NCI-H1694 treated with DMSO at 0.1 percent for 48 hours (cell line): ENCODE measurements around the gene EVI2B.
"Not testable (repeated sequence)": the region's sequence is repeated elsewhere in the genome, so short reads cannot be mapped to it uniquely, and the experiment has no call there.

Source experiments
- DNase-seq: peaks from one replicate; lab custom pipeline; 2025; lab: John Stamatoyannopoulos, UW

Gene EVI2B, protein sequence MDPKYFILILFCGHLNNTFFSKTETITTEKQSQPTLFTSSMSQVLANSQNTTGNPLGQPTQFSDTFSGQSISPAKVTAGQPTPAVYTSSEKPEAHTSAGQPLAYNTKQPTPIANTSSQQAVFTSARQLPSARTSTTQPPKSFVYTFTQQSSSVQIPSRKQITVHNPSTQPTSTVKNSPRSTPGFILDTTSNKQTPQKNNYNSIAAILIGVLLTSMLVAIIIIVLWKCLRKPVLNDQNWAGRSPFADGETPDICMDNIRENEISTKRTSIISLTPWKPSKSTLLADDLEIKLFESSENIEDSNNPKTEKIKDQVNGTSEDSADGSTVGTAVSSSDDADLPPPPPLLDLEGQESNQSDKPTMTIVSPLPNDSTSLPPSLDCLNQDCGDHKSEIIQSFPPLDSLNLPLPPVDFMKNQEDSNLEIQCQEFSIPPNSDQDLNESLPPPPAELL

DNA sequence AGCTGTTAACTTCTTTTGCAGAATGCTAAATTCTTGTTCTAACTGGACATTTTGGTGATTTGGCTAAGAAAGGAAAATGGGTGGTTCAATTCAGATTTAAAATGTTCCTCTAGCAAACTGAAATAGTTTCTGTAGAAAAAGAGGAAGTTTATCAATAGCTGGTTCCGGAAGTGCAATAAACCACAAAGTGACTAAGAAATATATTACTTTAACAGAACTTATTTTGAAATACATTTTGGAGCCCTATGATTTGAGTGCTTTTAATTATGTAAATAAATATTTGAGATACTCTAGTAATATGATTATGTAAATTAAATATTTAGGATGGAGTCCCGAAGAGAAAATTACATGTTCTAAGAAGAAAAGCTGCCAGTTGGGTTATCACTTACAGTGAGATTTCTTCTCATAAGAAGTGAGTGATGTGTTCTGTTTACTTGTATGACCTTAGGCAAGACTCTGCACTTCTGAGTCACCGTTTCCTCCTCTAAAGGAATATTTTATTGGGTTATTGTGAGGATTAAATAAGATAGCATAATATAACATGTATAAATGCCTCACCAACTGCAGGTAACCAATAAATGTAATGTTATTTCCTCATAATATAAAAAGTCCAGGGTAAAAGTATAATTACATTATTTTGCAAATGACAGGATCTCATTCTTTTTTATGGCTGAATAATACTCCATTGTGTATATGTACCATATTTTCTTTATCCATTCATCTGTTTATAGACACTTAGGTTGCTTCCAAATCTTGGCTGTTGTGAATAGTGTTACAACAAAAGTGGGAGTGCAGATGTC is at the start of gene EVI2B:
TSS of gene EVI2B (minus strand) at position 73 of the 800 bp plus-strand sequence. CDS start 8,445 bp downstream, outside the sequence.
- DNase-seq, result no peak

DNA sequence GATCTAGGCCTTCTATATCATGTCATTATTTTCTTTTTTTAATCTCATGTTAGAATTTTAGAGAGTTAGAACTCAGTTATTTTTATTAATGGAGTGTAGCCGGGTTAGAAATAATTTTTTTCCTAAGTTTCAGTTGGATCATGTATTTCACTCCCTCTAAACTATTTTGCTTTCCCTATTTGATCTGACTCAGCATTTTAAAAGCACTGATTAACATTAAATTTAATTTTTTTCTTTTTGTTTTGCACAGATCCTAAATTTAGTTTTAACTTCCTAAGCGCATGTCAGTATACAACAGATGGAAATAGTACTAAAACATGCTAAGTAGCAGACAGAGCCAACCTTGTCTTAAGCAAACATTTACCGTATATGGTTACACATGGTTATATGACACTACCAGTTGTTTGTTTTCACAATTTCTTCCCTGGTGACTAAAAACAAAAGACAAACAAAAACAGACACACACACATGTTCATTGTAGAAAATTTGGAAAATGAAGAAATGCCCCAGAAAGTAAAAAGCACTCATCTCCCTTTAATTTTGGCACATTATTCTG is 44.1 kb upstream of the EVI2B start:
- peak; percentile 11 for DNase-seq

DNA sequence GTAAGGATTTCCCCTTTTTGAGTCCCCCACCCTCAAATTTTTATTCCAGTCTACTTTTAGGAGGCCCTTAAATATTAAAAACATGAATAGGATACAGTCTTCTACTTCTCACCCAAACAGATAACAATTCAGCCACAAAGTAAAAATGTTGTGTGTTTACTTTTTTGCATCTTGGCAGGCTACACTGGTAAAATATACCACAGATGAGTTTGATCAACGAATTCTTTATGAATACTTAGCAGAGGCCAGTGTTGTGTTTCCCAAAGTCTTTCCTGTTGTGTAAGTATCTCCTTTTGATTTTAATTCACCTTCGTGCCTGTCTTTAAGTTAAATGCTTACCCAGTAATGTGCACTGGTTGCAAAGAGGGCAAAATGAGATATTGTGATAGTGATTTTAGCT is 43.2 kb upstream of the EVI2B start:
- DNase-seq, result no peak

DNA sequence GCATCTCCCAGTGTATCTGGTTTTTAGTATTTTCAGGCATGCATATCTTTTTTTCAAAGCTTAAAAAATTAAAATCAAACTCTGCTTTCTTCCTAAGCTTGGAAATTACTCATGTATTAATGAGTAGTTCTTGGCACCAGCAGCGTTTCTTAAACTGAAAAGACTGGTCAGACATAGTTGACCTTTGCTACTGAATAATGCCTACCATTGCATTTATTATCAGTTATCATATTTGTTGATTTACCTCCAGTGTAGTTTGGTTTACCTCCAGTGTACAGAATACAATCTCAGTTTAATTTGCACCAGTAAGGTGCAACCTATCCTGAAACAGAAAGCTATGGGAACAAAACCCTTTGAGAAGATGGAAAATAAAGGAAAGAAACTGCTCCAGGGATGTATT is 42.1 kb upstream of the EVI2B start:
- DNase-seq, result no peak

DNA sequence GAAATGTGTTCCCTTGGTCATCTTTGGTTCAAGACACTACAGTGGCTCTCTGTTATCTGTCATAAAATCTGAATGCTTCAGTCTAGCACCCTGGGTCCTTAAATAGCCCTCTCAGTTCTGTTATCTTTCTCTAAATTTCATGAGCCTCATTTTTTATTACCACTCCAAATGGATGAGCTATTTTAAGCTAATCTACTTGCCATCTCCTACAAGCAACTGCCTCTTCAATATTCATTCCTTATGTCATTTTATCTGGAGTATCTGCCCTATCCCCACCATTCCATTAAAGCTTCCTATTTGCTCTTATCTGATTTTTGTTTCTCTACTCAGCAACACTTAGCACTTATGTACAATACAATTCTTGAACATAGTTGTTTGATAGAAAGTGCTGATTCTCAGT is 35.6 kb upstream of the EVI2B start:
- DNase-seq, result no peak

DNA sequence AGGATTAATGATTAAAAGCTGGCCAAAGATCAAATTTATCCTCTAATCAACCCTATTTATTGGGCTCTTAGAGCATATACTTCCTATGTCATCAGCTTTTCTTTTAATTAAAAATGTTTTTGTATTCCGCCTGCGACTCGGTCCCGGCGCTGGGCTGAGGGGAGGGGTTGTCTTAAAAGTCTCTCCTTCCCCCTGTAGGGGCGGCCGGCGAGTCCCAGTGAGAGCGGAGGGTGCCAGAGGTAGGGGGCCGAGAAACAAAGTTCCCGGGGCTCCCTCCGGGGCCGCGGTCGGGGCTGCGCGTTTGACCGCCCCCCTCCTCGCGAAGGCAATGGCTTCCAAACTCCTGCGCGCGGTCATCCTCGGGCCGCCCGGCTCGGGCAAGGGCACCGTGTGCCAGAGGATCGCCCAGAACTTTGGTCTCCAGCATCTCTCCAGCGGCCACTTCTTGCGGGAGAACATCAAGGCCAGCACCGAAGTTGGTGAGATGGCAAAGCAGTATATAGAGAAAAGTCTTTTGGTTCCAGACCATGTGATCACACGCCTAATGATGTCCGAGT is 31.4 kb upstream of the EVI2B start:
- DNase-seq, result not testable (repeated sequence)

DNA sequence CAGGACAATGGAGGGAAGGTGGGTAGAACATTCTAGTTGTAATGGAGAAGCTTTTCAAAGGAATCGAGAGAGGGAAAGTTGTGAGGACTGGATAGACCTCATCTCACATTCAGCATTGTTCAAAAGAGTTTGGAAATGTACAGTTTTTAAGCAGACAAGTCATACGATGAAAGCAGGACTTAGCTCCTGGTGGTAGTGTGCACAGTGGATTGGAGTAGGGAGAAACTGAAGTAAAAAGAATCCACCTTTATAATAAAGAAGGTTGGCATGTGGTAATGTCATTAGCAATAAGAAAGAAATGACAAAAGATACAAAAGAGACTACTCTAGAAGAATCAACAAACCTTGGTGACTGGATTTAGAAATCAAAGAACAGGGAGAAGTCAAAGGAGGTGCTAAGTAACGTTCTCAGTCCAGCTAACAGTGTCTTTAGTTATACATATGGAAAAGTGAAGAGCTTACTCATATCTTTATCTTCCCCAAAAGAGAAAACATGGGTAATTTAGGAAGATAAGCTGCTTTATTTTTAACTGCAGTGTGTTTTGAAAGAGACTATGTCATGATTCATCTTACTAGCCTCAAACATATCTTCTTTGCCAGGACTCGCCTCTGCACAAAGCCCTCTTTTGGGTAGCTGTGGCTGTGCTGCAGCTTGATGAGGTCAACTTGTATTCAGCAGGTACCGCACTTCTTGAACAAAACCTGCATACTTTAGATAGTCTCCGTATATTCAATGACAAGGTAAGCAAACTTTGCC is 26.2 kb upstream of the EVI2B start:
- DNase-seq, result no peak

DNA sequence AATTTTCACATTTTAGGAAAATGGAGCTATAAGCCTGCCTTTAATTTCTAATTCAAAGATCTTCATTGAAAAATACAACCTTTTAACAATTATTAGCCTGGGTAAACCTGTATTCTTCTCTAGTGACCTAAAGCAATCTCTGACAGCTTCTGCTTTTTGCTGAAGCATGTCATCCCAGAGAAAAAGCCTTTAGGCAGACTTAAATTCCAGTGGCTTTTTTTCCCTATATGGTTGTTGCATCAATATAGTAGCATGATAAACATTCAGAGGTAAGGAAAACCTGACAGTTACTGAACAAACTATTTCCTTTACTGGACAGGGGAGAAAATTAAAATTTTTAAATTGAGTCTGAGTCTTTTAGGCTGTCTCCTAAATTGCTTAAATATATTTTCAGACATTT is 15.4 kb upstream of the EVI2B start:
- no peak for DNase-seq

DNA sequence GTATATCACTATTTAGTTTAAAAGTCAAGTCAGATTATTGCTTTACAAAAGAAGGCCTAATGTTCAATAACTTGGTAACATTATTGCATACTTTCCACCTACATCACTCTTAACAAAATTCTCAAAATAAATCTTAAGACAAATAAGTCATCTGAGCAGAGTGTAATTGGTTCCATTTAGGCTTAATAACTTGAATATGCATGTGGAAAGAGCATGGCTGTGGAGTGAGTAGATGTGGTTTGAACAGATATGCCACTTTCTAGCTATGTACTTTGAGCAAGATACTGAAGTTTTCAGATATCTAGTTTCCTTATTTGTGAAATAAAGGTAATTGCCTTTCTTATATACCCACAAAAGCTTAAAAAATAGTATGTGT is 14.3 kb upstream of the EVI2B start:
- DNase-seq, result no peak

DNA sequence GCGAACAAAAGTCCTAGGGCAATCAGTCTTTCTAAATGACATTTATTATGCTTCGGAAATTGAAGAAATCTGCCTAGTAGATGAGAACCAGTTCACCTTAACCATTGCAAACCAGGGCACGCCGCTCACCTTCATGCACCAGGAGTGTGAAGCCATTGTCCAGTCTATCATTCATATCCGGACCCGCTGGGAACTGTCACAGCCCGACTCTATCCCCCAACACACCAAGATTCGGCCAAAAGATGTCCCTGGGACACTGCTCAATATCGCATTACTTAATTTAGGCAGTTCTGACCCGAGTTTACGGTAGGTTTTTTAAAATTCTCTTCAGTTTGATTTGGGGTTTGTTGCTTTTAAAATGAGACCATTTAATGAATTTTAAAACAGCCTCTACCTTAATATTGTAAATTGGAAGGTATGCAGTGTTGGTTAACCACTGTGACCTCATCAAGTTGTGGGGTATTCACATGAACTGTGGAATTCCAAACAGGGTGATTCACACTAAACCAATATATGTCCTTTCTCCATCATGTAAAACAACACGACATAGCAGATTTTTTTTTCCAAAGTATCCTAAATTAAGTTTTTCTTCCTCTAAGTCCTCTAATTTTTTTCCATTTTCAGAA is 13.8 kb upstream of the EVI2B start:
- no peak for DNase-seq

DNA sequence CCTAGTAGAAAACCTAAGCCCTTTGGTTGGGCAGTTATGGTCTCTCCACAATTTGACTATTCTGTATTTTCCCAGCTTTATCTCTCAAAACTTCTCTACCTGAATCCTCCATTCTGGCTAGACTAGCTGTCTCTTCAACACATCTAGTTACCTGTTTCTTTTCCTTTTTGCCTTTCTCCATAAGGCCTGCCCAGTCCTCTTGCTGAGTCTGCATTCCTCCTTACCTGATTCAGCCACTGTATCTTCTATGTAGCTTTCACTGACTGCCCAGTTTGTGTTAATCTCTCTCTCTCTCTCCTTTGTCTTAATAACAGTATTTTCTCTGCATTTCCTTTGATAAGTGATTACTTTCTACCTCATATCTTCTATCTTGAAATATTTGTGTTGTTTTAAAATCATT is 9.7 kb upstream of the EVI2B start:
- DNase-seq, result no peak

DNA sequence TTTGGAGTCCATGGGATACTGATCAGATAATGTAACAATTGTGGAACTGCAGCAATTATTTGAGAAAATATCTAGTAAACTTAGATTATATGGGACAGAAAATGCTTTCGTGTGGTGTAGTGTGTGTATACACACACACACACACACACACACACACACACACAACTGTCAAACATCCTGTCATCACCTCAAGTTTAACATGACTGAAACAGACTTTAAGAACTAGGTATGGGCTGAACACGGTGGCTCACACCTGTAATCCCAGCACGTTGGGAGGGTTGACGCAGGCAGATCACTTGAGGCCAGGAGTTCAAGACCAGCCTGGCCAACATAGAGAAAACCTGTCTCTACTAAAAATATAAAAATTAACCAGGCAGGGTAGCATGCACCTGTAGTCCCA is 8.1 kb upstream of the EVI2B start:
- no peak for DNase-seq

DNA sequence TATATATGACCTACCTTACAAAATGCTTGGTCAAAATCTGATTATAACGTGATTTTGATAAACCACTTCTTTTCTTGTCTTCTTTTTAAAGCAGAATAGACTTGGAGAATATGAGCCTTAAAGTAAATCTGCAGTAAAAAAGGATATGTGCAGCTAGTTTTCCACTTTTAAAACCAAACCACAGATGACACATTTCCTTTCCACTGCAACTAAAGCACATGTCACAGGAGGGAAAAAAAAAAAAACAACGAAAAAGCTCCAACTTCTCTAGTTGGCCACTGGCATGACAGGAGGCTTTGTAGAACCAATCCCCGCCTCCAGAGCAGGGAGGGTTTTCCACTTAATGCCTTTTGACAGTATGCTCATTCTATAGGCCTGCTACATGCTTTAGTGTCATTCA is 7.6 kb upstream of the EVI2B start, which contains the start of gene EVI2A:
TSS of gene EVI2A (minus strand) at position 142 of the 400 bp plus-strand sequence. CDS start 2,609 bp downstream, outside the sequence.
- no peak for DNase-seq

DNA sequence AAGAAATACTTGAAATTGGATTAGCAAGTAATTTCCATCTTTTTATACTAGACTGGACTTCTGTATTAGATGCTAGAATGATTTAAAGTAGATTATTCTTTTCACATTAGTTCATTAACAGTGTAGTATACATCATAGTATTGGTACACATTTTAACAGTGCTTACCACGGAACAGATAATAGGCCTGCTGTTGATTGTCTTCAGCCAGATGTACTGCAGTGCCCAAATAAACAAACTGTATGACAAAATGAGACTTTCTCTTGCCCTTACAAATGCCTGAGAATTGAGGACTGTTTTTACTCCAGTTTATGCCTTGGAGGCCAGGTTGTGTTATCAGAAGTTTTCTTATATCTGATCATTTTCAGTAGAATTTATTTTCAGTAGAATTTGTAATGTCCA is 6.9 kb upstream of the EVI2B start:
- no peak for DNase-seq

DNA sequence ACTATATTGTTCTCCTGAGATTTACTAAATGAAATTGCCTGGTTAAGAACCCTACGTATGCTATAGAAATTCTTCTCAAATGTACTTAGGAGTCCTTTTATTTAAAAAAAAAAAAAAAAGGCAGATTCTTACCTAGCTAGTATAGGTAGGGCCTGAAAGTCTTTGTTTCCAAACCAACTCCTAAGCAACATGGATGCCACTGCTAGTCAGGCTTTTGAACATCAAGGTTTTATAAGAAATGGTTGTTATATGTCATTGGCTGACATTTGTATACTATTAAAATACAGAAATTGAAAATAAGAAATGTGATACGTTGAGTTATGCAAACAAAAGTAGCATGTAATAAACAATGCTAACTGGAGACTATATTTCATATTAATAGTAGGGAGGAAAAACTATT is 6.4 kb upstream of the EVI2B start:
- DNase-seq, result no peak

DNA sequence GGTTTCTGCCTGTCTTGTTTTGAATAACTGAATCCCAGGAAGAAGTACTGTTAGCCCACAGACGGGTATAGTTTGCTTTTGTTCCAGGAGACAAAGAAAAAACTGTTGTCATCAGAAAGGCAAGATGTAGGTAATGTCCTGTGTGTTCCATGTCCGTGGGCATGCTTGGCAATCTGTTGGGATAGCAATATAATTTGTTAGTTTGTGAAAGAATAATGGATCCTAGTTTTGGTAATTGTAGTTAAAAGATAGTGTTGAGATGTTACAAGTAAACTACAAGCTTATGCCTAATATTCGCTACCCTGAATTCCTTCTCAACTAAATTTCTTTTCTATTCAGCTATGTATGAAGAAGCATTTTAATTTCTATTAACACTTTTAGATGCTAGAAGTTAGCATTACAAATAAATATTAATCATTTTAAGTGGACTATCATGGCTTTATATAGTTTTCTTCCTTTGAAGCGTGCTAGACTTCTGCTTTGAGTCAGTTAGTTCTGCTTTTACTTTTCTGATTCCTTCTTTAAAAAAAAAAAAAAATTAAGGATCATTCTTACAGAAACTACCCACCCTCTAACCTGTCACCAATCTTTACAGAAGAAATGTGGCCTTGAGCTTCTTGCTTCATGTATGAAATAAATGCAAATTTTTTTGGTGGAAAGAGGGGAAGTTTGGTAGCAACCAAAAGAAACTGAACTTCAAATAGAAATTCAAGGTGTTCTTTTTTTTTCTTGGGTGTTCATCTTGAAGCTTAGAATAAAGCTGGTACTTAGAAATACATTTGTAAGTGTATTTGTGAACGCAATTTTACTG is 5.2 kb upstream of the EVI2B start:
- DNase-seq, result no peak

DNA sequence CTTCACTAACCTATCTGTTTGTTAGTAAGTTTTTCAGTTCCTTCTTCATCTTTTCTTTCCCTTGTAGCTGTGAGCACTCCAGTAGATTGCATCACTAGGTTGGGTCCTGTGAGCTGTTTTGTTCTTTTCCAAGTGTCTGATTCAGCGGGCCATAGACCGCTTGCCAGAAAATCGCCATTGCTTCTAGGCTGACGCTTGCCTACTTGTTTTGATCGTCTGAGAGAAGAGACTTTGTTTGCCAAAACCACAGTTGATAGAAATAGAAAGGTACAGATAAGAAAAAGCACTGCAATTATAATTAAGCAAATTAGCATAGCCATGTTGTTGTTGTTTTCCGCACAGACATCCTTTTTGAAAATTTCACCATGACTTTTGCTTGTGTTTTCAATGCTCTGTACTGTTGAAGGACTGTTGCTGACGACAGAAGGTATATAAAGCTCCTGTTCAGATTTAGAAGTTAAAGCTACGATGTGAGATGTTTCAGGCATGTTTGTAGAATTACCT is 4.5 kb upstream of the EVI2B start:
- DNase-seq, result no peak

DNA sequence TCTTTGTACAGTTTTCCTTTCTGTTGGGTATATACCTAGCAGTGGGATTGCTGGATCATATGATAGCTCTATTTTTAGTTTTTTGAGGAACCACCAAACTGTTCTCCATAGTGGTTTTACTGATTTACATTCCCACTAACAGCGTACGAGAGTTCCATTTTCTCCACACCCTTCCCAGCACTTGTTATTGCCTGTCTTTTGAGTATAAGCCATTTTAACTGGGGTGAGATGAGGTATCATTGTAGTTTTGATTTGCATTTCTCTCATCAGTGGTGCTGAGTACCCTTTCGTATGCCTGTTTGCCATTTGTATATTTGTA is 887 bp upstream of the EVI2B start:
- DNase-seq, result no peak

DNA sequence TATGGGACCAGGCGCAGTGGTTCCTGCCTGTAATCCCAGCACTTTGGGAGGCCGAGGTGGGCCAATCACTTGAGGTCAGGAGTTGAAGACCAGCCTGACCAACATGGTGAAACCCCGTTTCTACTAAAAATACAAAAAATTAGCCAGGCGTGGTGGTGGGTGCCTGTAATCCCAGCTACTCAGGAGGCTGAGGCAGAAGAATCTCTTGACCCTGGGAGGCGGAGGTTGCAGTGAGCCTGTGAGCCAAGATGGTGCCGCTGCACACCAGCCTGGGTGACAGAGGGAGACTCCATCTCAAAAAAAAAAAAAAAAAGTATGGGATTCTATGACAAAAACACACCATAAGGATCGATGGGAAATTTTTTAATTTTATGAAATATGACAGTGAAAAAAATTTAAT is 1.6 kb downstream of the EVI2B start:
- not testable (repeated sequence) for DNase-seq

DNA sequence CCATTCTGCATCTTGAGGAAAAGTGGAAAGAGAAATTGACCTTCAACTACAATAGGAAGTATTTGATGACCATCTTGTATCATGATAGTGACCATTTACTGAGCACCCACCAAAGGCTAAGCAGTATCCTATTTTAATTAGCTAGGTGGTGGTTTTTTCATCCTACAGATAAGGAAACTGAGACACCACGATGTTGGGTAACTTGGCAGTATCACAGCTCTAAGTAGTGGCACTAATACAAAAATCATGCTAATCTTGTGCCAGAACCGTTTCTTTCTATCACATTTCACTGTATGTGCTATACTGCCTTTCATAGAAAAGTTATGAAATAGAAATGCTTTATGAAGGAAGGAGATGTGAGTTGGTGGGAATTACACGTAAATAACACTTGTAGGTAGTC is 2.3 kb downstream of the EVI2B start:
- DNase-seq, result no peak
